HG03442 (cell line): ENCODE data around the gene HTATSF1.

Experiments used
- ATAC-seq: cut with Tn5 transposase; IDR thresholded peaks from one replicate; pipeline ENCODE4 v1.9.1; 2021; ENCODE audit warnings: mild to moderate bottlenecking, moderate library complexity; ENCODE audit not compliant: unreplicated experiment

HTATSF1 gene

GRCh38 chrX:136497556-136498052 lies at the start of gene HTATSF1:
Gene HTATSF1, plus strand, starts transcription at chrX:136497592. Its CDS starts 93 bp downstream, at chrX:136497685.
- no peak for ATAC-seq

- ATAC-seq = no peak
Observed at GRCh38 chrX:136447968-136448367, 49.4 kb upstream of the HTATSF1 start.

GRCh38 chrX:136450050-136450830 lies 47.2 kb upstream of the HTATSF1 start:
- no peak for ATAC-seq

GRCh38 chrX:136452614-136453013 lies 44.8 kb upstream of the HTATSF1 start:
- ATAC-seq = no peak

GRCh38 chrX:136453114-136453513 lies 44.3 kb upstream of the HTATSF1 start:
- no peak for ATAC-seq

GRCh38 chrX:136453771-136454170 lies 43.6 kb upstream of the HTATSF1 start:
- no peak for ATAC-seq

- ATAC-seq = no peak
Observed at GRCh38 chrX:136456133-136456532, 41.3 kb upstream of the HTATSF1 start.

- no peak for ATAC-seq
Observed at GRCh38 chrX:136457303-136457917, 40.0 kb upstream of the HTATSF1 start.

GRCh38 chrX:136464589-136464988 lies 32.8 kb upstream of the HTATSF1 start:
- no peak for ATAC-seq

- ATAC-seq = no peak
Observed at GRCh38 chrX:136467303-136467702, 30.1 kb upstream of the HTATSF1 start.

- no peak for ATAC-seq
Observed at GRCh38 chrX:136468391-136469103, 28.8 kb upstream of the HTATSF1 start.

GRCh38 chrX:136473663-136474062 lies 23.7 kb upstream of the HTATSF1 start:
- no peak for ATAC-seq

- no peak for ATAC-seq
Observed at GRCh38 chrX:136475236-136475635, 22.2 kb upstream of the HTATSF1 start.

- ATAC-seq = no peak
Observed at GRCh38 chrX:136476501-136476900, 20.9 kb upstream of the HTATSF1 start.

GRCh38 chrX:136477026-136477425 lies 20.4 kb upstream of the HTATSF1 start:
- ATAC-seq = no peak

GRCh38 chrX:136480383-136480782 lies 17.0 kb upstream of the HTATSF1 start:
- no peak for ATAC-seq

GRCh38 chrX:136487647-136488046 lies 9.7 kb upstream of the HTATSF1 start, which contains the start of gene BRS3:
Gene BRS3, plus strand, starts transcription at chrX:136487947. Its CDS starts 168 bp downstream, at chrX:136488115.
- ATAC-seq = no peak

- ATAC-seq = no peak
Observed at GRCh38 chrX:136488706-136489105, 8.7 kb upstream of the HTATSF1 start.

- ATAC-seq = no peak
Observed at GRCh38 chrX:136491832-136492231, 5.6 kb upstream of the HTATSF1 start.

GRCh38 chrX:136493011-136493410 lies 4.4 kb upstream of the HTATSF1 start:
- no peak for ATAC-seq

- ATAC-seq = no peak
Observed at GRCh38 chrX:136495043-136495442, 2.3 kb upstream of the HTATSF1 start.
